GM12878 (cell line): ENCODE results near the gene MAP1LC3A. TPM values are rescaled to one million over a fixed set of nuclear protein-coding genes. Genes with fewer than 3 reads are reported as not detected.

Source experiments
- ATAC-seq: fragments of 200-7000 bp; cut with Tn5 transposase; 3 replicates; pipeline ENCODE4 v1.9.1; 2020; ENCODE audit warnings: mild to moderate bottlenecking, moderate library complexity
- BruUV-seq: library from RNA; stranded (reverse); fragments of 400-500 nt; replicated peaks from 2 replicates; lab custom pipeline; 2021; lab: Mats Ljungman, UMichigan
- CTCF ChIA-PET: fragments of 300-600 bp; sonication (Branson Sonifier 250); formaldehyde crosslinking; extraction: SDS; loops from one replicate; lab custom pipeline; 2021; ENCODE audit warnings: inconsistent platforms; lab: Yijun Ruan, JAX
- POLR2A ChIA-PET: fragments of 350-600 bp; formaldehyde crosslinking; extraction: SDS; loops from one replicate; lab custom pipeline; 2021; ENCODE audit warnings: inconsistent platforms; lab: Charles Lee
- RAD21 ChIA-PET: fragments of 300-600 bp; sonication (Branson Sonifier 250); formaldehyde crosslinking; loops from one replicate; lab custom pipeline; 2023; ENCODE audit warnings: antibody characterized with exemption; ENCODE audit not compliant: unreplicated experiment; lab: Charles Lee
- SMC1A ChIA-PET: fragments of 300-600 bp; sonication (Branson Sonifier 250); formaldehyde crosslinking; loops from one replicate; lab custom pipeline; 2023; ENCODE audit not compliant: unreplicated experiment, uncharacterized antibody; lab: Charles Lee
- DNase-seq: peaks from one replicate; pipeline ENCODE4 v3.0.0-alpha.2; 2011; ENCODE audit warnings: low read depth, low spot score
- FAIRE-seq: peaks from 3 replicates; lab custom pipeline; 2011; peaks lifted over from hg19 to GRCh38; lab: Jason Lieb, UNC
- H2AFZ ChIP-seq: 2 replicates; pipeline ENCODE4 v1.6.0; 2011; ENCODE audit warnings: low read depth, low read length, control low read depth; ENCODE audit not compliant: control insufficient read depth
- H3K27ac ChIP-seq: 2 replicates; pipeline ENCODE4 v1.5.1; 2011; ENCODE audit warnings: control low read depth; ENCODE audit not compliant: control insufficient read depth, insufficient read depth
- H3K27me3 ChIP-seq, 2 experiments: replicated peaks in 1 of 2; 2 replicates each; pipeline versions ENCODE4 v1.6.0 to v1.6.1; 2011; ENCODE audit warnings: low read length in 1 of 2; ENCODE audit not compliant: control insufficient read depth in 2 of 2, insufficient read depth in 2 of 2
- H3K36me3 ChIP-seq, 2 experiments: 2 replicates each; pipeline ENCODE4 v1.5.1; 2011; ENCODE audit warnings: low read length in 1 of 2; ENCODE audit not compliant: control insufficient read depth in 2 of 2, insufficient read depth in 2 of 2
- H3K4me1 ChIP-seq: 2 replicates; pipeline ENCODE4 v1.6.1; 2011; ENCODE audit warnings: mild to moderate bottlenecking, low read length, moderate library complexity, mixed read lengths; ENCODE audit not compliant: control insufficient read depth, insufficient read depth
- H3K4me2 ChIP-seq: 2 replicates; pipeline ENCODE4 v1.6.0; 2011; ENCODE audit warnings: control low read depth; ENCODE audit not compliant: control insufficient read depth, insufficient read depth
- H3K4me3 ChIP-seq: fragments of 200-600 bp; sonication (generic); 2 replicates; pipeline ENCODE4 v1.5.1; 2016
- H3K79me2 ChIP-seq: 2 replicates; pipeline ENCODE4 v1.6.0; 2011; ENCODE audit warnings: low read length; ENCODE audit not compliant: control insufficient read depth, insufficient read depth
- H3K9ac ChIP-seq: 2 replicates; pipeline ENCODE4 v1.8.0; 2011; ENCODE audit warnings: low read length, control low read depth, mixed read lengths; ENCODE audit not compliant: control insufficient read depth, insufficient read depth
- H3K9me3 ChIP-seq: replicated peaks from 3 replicates; pipeline ENCODE4 v1.5.1; 2011; ENCODE audit warnings: mild to moderate bottlenecking, low read length; ENCODE audit not compliant: control insufficient read depth, insufficient read depth
- H4K20me1 ChIP-seq: 2 replicates; pipeline ENCODE4 v1.6.0; 2011; ENCODE audit not compliant: control insufficient read depth, insufficient read depth
- BRCA1 ChIP-seq: IDR thresholded peaks from 2 replicates; pipeline ENCODE4 v1.6.1; 2011; ENCODE audit warnings: low read depth, low read length, improper control_type of control experiment
- CBX3 ChIP-seq: fragments of 200-600 bp; sonication (generic); IDR thresholded peaks from 2 replicates; pipeline ENCODE4 v1.6.1; 2016; ENCODE audit warnings: low read depth, borderline replicate concordance
- FOXM1 ChIP-seq: IDR thresholded peaks from 2 replicates; pipeline ENCODE4 v1.6.1; 2012; ENCODE audit warnings: low read depth, mild to moderate bottlenecking, inconsistent platforms, low read length, moderate library complexity
- JUNB ChIP-seq: IDR thresholded peaks from 2 replicates; pipeline ENCODE4 v1.6.1; 2016; ENCODE audit warnings: antibody characterized with exemption, mild to moderate bottlenecking
- KDM1A ChIP-seq: fragments of 200-600 bp; sonication (generic); IDR thresholded peaks from 2 replicates; pipeline ENCODE4 v1.6.1; 2016; ENCODE audit warnings: borderline replicate concordance
- MTA2 ChIP-seq: fragments of 450-650 bp; IDR thresholded peaks from 2 replicates; pipeline ENCODE4 v1.6.1; 2016; ENCODE audit warnings: low read depth, mild to moderate bottlenecking, moderate library complexity
- NBN ChIP-seq: fragments of 450-650 bp; IDR thresholded peaks from 2 replicates; pipeline ENCODE4 v1.6.1; 2016
- NR2C1 ChIP-seq: fragments of 450-650 bp; IDR thresholded peaks from 2 replicates; pipeline ENCODE4 v1.6.1; 2017; ENCODE audit warnings: antibody characterized with exemption, mild to moderate bottlenecking, moderate library complexity
- SKIL ChIP-seq: fragments of 450-650 bp; IDR thresholded peaks from 2 replicates; pipeline ENCODE4 v1.6.1; 2017; ENCODE audit warnings: mild to moderate bottlenecking, low read depth, inconsistent platforms; ENCODE audit not compliant: poor library complexity, severe bottlenecking
- SREBF2 ChIP-seq: IDR thresholded peaks from 2 replicates; pipeline ENCODE4 v1.6.1; 2012; ENCODE audit warnings: mild to moderate bottlenecking, low read length
- TCF12 ChIP-seq: IDR thresholded peaks from 2 replicates; pipeline ENCODE4 v1.6.1; 2011; ENCODE audit warnings: low read depth, mild to moderate bottlenecking, low read length
- ZBTB11 ChIP-seq: fragments of 450-650 bp; formaldehyde crosslinking; IDR thresholded peaks from 2 replicates; pipeline ENCODE4 v1.5.0; 2022; ENCODE audit warnings: mild to moderate bottlenecking, missing genetic modification characterization
- ZZZ3 ChIP-seq: IDR thresholded peaks from 2 replicates; pipeline ENCODE4 v1.6.1; 2011; ENCODE audit warnings: low read depth; ENCODE audit not compliant: control insufficient read depth, insufficient read length
- WGBS: methylation state at CpG from one replicate; pipeline ENCODE4 v1.1.6; 2016; ENCODE audit warnings: low lambda C conversion rate; ENCODE audit not compliant: insufficient replicate concordance, insufficient coverage; ENCODE audit errors: missing lambda C conversion rate; 5-methylcytosine and 5-hydroxymethylcytosine counted together
- in situ Hi-C: fragments of 300-500 bp; cut with MboI; formaldehyde crosslinking; loops from 9 replicates; pipeline ENCODE4 v1.14.3; 2018; ENCODE audit warnings: mixed read lengths
- intact Hi-C: fragments of 100-400 bp; cut with micrococcal nuclease; formaldehyde crosslinking; loops from one replicate; pipeline ENCODE4 v1.14.2; 2022; ENCODE audit not compliant: unreplicated experiment
- polyA plus RNA-seq, 11 experiments: library from polyadenylated mRNA; depleted of rRNA in 4 of 11; unstranded in 6 of 11; stranded (reverse) in 5 of 11; fragments of >200 nt; fragmentation: Nextera tagmentation in 4 of 11; fragmentation: Illumina TruSeq in 1 of 11; extraction: Ambion mirVana in 4 of 11; extraction: Trizol in 1 of 11; gene quantifications; 1 replicate in 1 of 11; 2 replicates in 10 of 11; pipeline versions ENCODE4 v1.2.1 to v1.2.3, GENCODE V29; 2011 to 2016; ENCODE audit warnings: inconsistent platforms in 2 of 11, missing spikeins in 2 of 11, low read depth in 1 of 11
- total RNA-seq, 4 experiments: library from RNA; depleted of rRNA in 3 of 4; stranded (reverse); fragments of >200 nt in 3 of 4; fragmentation: Illumina TruSeq in 1 of 4; extraction: Trizol in 1 of 4; gene quantifications; 2 replicates each; pipeline versions ENCODE4 v1.2.1 to v1.2.3, GENCODE V29; 2013 to 2021
- TF ChIP-seq, protein P1 (sequence below): fragments of 450-650 bp; IDR thresholded peaks from 2 replicates; pipeline ENCODE4 v1.6.1; 2017; ENCODE audit warnings: borderline replicate concordance

Gene MAP1LC3A
- total and polyA plus RNA-seq, 10 of the 15 experiments (the other 5 are each of a cell fraction or from before 2014, with no cell fraction given) = 0.27 to 1.2 (median 0.39) TPM; not detected in 4

GRCh38 chr20:34566978-34567891 lies 8.7 kb downstream of the MAP1LC3A start:
- intact Hi-C loops (no loop called here), in situ Hi-C loops (no loop called here)
- H3K4me1 ChIP-seq = no peaks in the 10 kb centered on the region
- no peak for TF ChIP-seq KDM1A
- no peak for TF ChIP-seq NR2C1
- TF ChIP-seq TCF12 = no peak
- TF ChIP-seq CBX3 = no peak
- no peak for TF ChIP-seq SKIL
- no peak for TF ChIP-seq NBN
- no peak for TF ChIP-seq BRCA1
- TF ChIP-seq ZZZ3 = no peak
- TF ChIP-seq MTA2 = no peak
- TF ChIP-seq, protein P1, sequence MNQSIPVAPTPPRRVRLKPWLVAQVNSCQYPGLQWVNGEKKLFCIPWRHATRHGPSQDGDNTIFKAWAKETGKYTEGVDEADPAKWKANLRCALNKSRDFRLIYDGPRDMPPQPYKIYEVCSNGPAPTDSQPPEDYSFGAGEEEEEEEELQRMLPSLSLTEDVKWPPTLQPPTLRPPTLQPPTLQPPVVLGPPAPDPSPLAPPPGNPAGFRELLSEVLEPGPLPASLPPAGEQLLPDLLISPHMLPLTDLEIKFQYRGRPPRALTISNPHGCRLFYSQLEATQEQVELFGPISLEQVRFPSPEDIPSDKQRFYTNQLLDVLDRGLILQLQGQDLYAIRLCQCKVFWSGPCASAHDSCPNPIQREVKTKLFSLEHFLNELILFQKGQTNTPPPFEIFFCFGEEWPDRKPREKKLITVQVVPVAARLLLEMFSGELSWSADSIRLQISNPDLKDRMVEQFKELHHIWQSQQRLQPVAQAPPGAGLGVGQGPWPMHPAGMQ = no peak
- TF ChIP-seq FOXM1 = no peak
- no peak for TF ChIP-seq ZBTB11 (CRISPR knock-in tag)
- TF ChIP-seq JUNB = no peak
- TF ChIP-seq SREBF2 = no peak
- H3K9me3 ChIP-seq = no peaks in the 10 kb centered on the region
- H3K27ac ChIP-seq = no peak overlapping the region
- no peaks in the 10 kb centered on the region for H4K20me1 ChIP-seq
- peaks cover 0 to 2% of the 10 kb centered on the region in 2 experiments; a peak in 2 of 4 replicates for H3K36me3 ChIP-seq
- H3K79me2 ChIP-seq = no peaks in the 10 kb centered on the region
- RAD21 ChIA-PET = no interaction called here
- no peaks in the 10 kb centered on the region for H3K27me3 ChIP-seq
- H3K9ac ChIP-seq = no peak overlapping the region
- no peak for FAIRE-seq
- CTCF ChIA-PET = interaction anchor here (0.8 to 1.1 kb wide), 2 partner anchors 15 to 201 kb away, joined by 3 read pairs; no protein-coding TSS in a partner anchor
- 89% methylated on average over 9 of the region's 9 CpGs for WGBS
- ATAC-seq = no peak
- no peak overlapping the region for H3K4me2 ChIP-seq
- no TSS peak for BruUV-seq
- DNase-seq = no peak
- POLR2A ChIA-PET = no interaction called here
- SMC1A ChIA-PET = no interaction called here
- no peak overlapping the region for H3K4me3 ChIP-seq
- no peak overlapping the region for H2AFZ ChIP-seq
